Endodermal cell (in vitro differentiated cells): Measurements from ENCODE around the gene PDCD1. TPM values are rescaled to one million over a fixed set of nuclear protein-coding genes. Genes with fewer than 3 reads are reported as not detected.

Experiments used
- DNase-seq: peaks from one replicate; pipeline ENCODE4 v3.0.0-alpha.2; 2017
- H3K27ac ChIP-seq: 2 replicates; pipeline ENCODE4 v1.5.1; 2013; ENCODE audit warnings: mild to moderate bottlenecking, low read depth, low read length, moderate library complexity
- H3K27me3 ChIP-seq: 2 replicates; pipeline ENCODE4 v1.6.1; 2013; ENCODE audit warnings: mild to moderate bottlenecking, low read length, moderate library complexity; ENCODE audit not compliant: insufficient read depth, control insufficient read depth, poor library complexity, severe bottlenecking
- H3K36me3 ChIP-seq: 2 replicates; pipeline ENCODE4 v1.7.0; 2013; ENCODE audit warnings: mild to moderate bottlenecking, low read length, moderate library complexity; ENCODE audit not compliant: control insufficient read depth, insufficient read depth
- H3K4me1 ChIP-seq: one replicate; pipeline ENCODE4 v1.7.0; 2013; ENCODE audit warnings: low read length; ENCODE audit not compliant: control insufficient read depth, insufficient read depth
- H3K4me3 ChIP-seq: 2 replicates; pipeline ENCODE4 v1.5.1; 2013; ENCODE audit warnings: mild to moderate bottlenecking, low read length, moderate library complexity
- H3K9ac ChIP-seq: 2 replicates; pipeline ENCODE4 v1.6.1; 2013; ENCODE audit warnings: mild to moderate bottlenecking, low read length, moderate library complexity; ENCODE audit not compliant: poor library complexity, severe bottlenecking; ENCODE audit errors: extremely low read depth
- H3K9me3 ChIP-seq: 2 replicates; pipeline ENCODE4 v1.6.1; 2013; ENCODE audit warnings: mild to moderate bottlenecking, low read length, moderate library complexity; ENCODE audit not compliant: control insufficient read depth
- H3K27ac Mint-ChIP-seq: 2 replicates; pipeline ENCODE4 v1.8.0; 2020; ENCODE audit warnings: mixed read lengths
- H3K27me3 Mint-ChIP-seq: 2 replicates; pipeline ENCODE4 v1.8.0; 2021; ENCODE audit warnings: mild to moderate bottlenecking, mixed read lengths; ENCODE audit not compliant: insufficient read depth
- H3K36me3 Mint-ChIP-seq: 2 replicates; pipeline ENCODE4 v1.8.0; 2020; ENCODE audit warnings: low read depth, mixed read lengths
- H3K4me1 Mint-ChIP-seq: 2 replicates; pipeline ENCODE4 v1.8.0; 2020; ENCODE audit warnings: mixed read lengths
- H3K4me3 Mint-ChIP-seq: 2 replicates; pipeline ENCODE4 v1.8.0; 2020; ENCODE audit warnings: mild to moderate bottlenecking, moderate library complexity, mixed read lengths
- H3K9me3 Mint-ChIP-seq: 2 replicates; pipeline ENCODE4 v1.8.0; 2020; ENCODE audit warnings: mild to moderate bottlenecking, mixed read lengths
- CTCF ChIP-seq: fragments of 200-600 bp; sonication (generic); conservative IDR thresholded peaks from 2 replicates; pipeline ENCODE4 v1.5.0; 2021; ENCODE audit warnings: antibody characterized with exemption, mild to moderate bottlenecking
- WGBS, 2 experiments: methylation state at CpG; one replicate each; pipeline versions ENCODE4 v1.1.5 to v1.1.7; 2013; ENCODE audit warnings: missing lambda C conversion rate in 2 of 2, mixed read lengths in 1 of 2; ENCODE audit not compliant: insufficient coverage in 1 of 2, insufficient read length in 1 of 2; 5-methylcytosine and 5-hydroxymethylcytosine counted together
- total RNA-seq, 2 donors: library from RNA; stranded (reverse); fragmentation: NEBNext Ultra II Directional in 1 of 2; extraction: Animal tissue kit (Norgen Biotek cat#: 25700) in 1 of 2; gene quantifications; 2 replicates in 1 of 2; 3 replicates in 1 of 2; pipeline ENCODE4 v1.2.1, GENCODE V29; 2021

Gene PDCD1
- total RNA-seq, 2 donors from 2014 or later = 0.20 TPM; not detected in 1

- Mint-ChIP-seq H3K27me3 (peaks cover 27% of the 10 kb centered on the region), H3K27ac (no peak overlapping the region), H3K36me3 (no peaks in the 10 kb centered on the region), H3K4me3 (no peak overlapping the region), H3K9me3 (no peaks in the 10 kb centered on the region), H3K4me1 (no peaks in the 10 kb centered on the region)
- DNase-seq = peak; percentile 41
- H3K36me3 ChIP-seq = no peaks in the 10 kb centered on the region
- 92 to 97% methylated on average over 23 to 37 of the region's 39 CpGs for WGBS, 2 experiments
- TF ChIP-seq CTCF = no peak
- no peak overlapping the region for H3K27ac ChIP-seq
- no peak overlapping the region for H3K9ac ChIP-seq
- no peaks in the 10 kb centered on the region for H3K9me3 ChIP-seq
- H3K27me3 ChIP-seq = peaks cover 14% of the 10 kb centered on the region
- no peaks in the 10 kb centered on the region for H3K4me1 ChIP-seq
- H3K4me3 ChIP-seq = no peak overlapping the region
Observed at GRCh38 chr2:241848761-241849615, 9.7 kb downstream of the PDCD1 start.

DNA sequence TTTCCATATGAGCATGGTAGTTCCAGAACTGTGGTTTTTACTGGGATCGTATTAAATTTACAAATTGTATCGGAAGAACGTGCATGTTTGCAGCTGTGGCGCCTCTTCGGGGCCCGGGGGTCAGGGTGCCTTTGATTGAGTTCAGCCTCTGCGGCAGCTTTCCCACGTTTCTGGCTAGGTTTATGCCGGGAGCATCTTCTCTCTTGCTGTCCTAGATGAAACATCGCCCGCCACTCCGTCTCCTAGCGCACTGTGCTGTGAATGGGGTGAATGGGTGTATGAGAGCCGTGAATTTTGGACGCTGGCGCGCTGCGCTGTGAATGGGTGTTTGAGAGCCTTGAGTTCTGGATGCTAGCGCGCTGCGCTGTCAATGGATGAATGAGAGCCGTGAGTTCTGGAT is 12.3 kb downstream of the PDCD1 start:
- peak; percentile 14 for DNase-seq
- Mint-ChIP-seq H3K9me3 (no peaks in the 10 kb centered on the region), H3K27ac (no peak overlapping the region), H3K27me3 (peaks cover 32% of the 10 kb centered on the region), H3K4me3 (no peak overlapping the region), H3K4me1 (no peaks in the 10 kb centered on the region), H3K36me3 (no peaks in the 10 kb centered on the region)
- Histone ChIP-seq H3K4me3 (no peak overlapping the region), H3K4me1 (no peaks in the 10 kb centered on the region), H3K27me3 (peaks cover 14% of the 10 kb centered on the region), H3K27ac (no peak overlapping the region), H3K9ac (no peak overlapping the region), H3K36me3 (no peaks in the 10 kb centered on the region), H3K9me3 (no peaks in the 10 kb centered on the region)
- 93 to 96% methylated on average over 11 to 22 of the region's 22 CpGs for WGBS, 2 experiments
- TF ChIP-seq CTCF = no peak

GRCh38 chr2:241844831-241845578 is 13.7 kb downstream of the PDCD1 start:
- Mint-ChIP-seq H3K9me3 (no peaks in the 10 kb centered on the region), H3K4me3 (peak overlapping the region; percentile 55), H3K27me3 (peaks cover 32% of the 10 kb centered on the region), H3K36me3 (no peaks in the 10 kb centered on the region), H3K27ac (no peak overlapping the region), H3K4me1 (no peaks in the 10 kb centered on the region)
- Histone ChIP-seq H3K27ac (no peak overlapping the region), H3K9ac (no peak overlapping the region), H3K4me1 (no peaks in the 10 kb centered on the region), H3K36me3 (no peaks in the 10 kb centered on the region), H3K27me3 (peaks cover 14% of the 10 kb centered on the region), H3K9me3 (no peaks in the 10 kb centered on the region), H3K4me3 (no peak overlapping the region)
- TF ChIP-seq CTCF = no peak
- DNase-seq = peak; percentile 38
- WGBS, 2 experiments = 87 to 93% methylated on average over 19 to 37 of the region's 37 CpGs
